Measurements from ENCODE around the gene SLC35B2. TPM values are rescaled to one million over a fixed set of nuclear protein-coding genes. Genes with fewer than 3 reads are reported as not detected.

SLC35B2 gene
- total RNA-seq, 4 donors from 2014 or later, result 26.2 to 38.5 (median 30.9) TPM

DNA sequence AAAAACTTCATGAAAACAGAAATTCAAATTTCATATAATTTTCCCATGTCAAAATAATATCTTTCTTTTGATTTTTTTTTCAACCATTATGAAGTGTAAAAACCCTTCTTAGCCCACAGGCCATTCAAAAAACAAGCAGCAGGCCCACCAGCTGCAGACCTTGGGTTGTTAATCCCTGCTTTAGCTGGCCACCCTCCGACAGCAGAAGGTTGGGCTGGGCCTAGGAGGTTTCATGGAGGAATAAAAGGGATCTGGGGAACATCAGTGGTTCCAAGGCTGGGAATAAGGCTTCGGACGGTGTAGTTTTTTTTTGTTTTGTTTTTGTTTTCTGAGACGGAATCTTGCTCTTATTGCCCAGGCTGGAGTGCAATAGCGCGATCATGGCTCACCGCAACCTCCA lies 14.0 kb downstream of the SLC35B2 start:
- Histone ChIP-seq H3K4me1 (peaks cover 15% of the 10 kb centered on the region), H3K27me3 (no peaks in the 10 kb centered on the region), H3K27ac (no peak overlapping the region), H3K4me3 (no peak overlapping the region), H3K9me3 (no peaks in the 10 kb centered on the region), H3K36me3 (no peaks in the 10 kb centered on the region)
- TF ChIP-seq POLR2AphosphoS5 (IDR thresholded peaks at IDR 0.05), result no peak
- TF ChIP-seq, protein P1, sequence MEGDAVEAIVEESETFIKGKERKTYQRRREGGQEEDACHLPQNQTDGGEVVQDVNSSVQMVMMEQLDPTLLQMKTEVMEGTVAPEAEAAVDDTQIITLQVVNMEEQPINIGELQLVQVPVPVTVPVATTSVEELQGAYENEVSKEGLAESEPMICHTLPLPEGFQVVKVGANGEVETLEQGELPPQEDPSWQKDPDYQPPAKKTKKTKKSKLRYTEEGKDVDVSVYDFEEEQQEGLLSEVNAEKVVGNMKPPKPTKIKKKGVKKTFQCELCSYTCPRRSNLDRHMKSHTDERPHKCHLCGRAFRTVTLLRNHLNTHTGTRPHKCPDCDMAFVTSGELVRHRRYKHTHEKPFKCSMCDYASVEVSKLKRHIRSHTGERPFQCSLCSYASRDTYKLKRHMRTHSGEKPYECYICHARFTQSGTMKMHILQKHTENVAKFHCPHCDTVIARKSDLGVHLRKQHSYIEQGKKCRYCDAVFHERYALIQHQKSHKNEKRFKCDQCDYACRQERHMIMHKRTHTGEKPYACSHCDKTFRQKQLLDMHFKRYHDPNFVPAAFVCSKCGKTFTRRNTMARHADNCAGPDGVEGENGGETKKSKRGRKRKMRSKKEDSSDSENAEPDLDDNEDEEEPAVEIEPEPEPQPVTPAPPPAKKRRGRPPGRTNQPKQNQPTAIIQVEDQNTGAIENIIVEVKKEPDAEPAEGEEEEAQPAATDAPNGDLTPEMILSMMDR (IDR thresholded peaks at IDR 0.05), result no peak
- no peak for TF ChIP-seq POLR2A (IDR thresholded peaks at IDR 0.05)
- TF ChIP-seq EP300 (IDR thresholded peaks at IDR 0.05), result no peak
- no peak for DNase-seq (ENCODE audit: low spot score in 2 of 2)
- WGBS, result 92% methylated on average over 7 of the region's 7 CpGs

DNA sequence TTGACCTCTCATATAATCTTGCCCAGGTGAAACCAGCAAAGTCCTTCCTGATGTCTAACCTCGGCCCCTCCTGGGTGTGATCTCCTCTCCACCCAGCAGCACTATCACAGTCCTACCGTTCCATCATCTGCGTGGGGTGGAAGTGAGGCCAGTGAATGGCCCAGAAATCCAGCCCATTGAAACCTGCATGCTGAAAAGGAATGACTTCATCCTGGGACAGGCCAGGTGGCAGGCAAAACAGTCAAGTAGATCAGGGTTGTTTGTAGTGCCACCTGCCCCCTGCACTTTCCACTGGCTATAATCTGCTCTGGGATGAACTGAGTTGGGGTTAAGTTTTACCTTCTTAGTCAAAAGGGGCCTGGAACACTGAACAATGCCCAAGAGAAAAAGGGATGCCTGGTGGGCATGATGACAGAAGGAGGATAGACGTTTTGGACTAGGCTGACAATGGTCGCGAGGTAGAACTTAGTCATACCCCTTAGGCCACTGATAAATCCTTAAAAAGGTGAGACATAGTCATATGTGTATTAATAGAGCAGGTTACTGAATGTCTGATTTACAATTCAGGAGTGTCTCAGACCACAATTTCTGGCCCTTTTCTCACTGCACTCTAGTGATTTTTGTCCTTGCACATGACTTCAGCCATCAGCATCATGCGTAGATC lies 18.5 kb downstream of the SLC35B2 start:
- Histone ChIP-seq H3K4me1 (peaks cover 44% of the 10 kb centered on the region), H3K36me3 (no peaks in the 10 kb centered on the region), H3K9me3 (no peaks in the 10 kb centered on the region), H3K27me3 (no peaks in the 10 kb centered on the region), H3K4me3 (no peak overlapping the region), H3K27ac (no peak overlapping the region)
- 77% methylated on average over 6 of the region's 7 CpGs for WGBS
- no peak for DNase-seq (ENCODE audit: low spot score in 2 of 2)
- TF ChIP-seq EP300 (IDR thresholded peaks at IDR 0.05) (no peak), POLR2AphosphoS5 (IDR thresholded peaks at IDR 0.05) (no peak), POLR2A (IDR thresholded peaks at IDR 0.05) (no peak)
- TF ChIP-seq, protein P1 (IDR thresholded peaks at IDR 0.05), result no peak

DNA sequence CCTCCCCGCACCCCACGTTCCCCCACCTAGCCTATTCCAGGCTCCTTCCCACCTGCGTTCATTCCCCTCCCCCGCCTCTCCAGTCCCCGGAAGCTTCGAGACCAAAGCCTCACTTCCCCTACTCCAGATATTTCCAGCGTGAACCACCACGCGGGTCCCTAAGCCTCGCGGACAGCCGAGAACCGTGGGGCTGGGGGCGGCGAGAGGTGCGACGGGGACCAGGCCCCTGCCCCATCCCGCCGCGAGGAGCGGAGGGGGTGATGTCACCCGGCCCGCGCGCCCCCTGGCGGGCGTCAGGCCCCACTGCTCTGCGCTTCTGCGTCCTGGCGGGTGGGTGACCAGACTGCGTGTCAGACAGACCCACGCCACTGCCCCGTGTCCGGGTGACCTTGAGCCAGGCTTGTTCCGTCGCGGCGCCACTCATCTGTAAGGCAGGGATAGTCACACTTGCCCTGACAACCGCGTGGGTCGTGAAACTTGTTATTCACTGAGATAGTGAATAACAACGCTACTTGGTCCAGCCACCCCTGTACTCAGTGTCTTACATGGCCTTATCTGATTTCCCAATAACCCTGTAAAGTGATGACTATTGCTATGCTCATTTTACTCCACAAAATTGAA lies 19.4 kb downstream of the SLC35B2 start:
- peak overlapping the region; percentile 60 for H3K4me3 ChIP-seq
- peak in 1 of 2 donors; percentile 89 for DNase-seq (ENCODE audit: low spot score in 2 of 2)
- TF ChIP-seq EP300 (IDR thresholded peaks at IDR 0.05) (peak; percentile 12), POLR2A (IDR thresholded peaks at IDR 0.05) (peak in 1 of 2 donors; percentile 57), POLR2AphosphoS5 (IDR thresholded peaks at IDR 0.05) (peak; percentile 17 to 84 (median 24))
- TF ChIP-seq, protein P1 (IDR thresholded peaks at IDR 0.05), result peak; percentile 97
- H3K27me3 ChIP-seq, result no peaks in the 10 kb centered on the region
- H3K36me3 ChIP-seq, result peaks cover 2% of the 10 kb centered on the region
- WGBS, result 1% methylated on average over 32 of the region's 42 CpGs
- H3K9me3 ChIP-seq, result no peaks in the 10 kb centered on the region
- H3K27ac ChIP-seq, result peak overlapping the region; percentile 91
- peaks cover 50% of the 10 kb centered on the region for H3K4me1 ChIP-seq

- Histone ChIP-seq H3K36me3 (peaks cover 10% of the 10 kb centered on the region), H3K9me3 (no peaks in the 10 kb centered on the region), H3K27me3 (no peaks in the 10 kb centered on the region), H3K4me3 (peak overlapping the region; percentile 60), H3K4me1 (peaks cover 54% of the 10 kb centered on the region), H3K27ac (peak overlapping the region; percentile 91)
- 41% methylated on average over 14 of the region's 22 CpGs for WGBS
- peak; percentile 94 to 95 for DNase-seq (ENCODE audit: low spot score in 2 of 2)
- TF ChIP-seq POLR2A (IDR thresholded peaks at IDR 0.05) (no peak), POLR2AphosphoS5 (IDR thresholded peaks at IDR 0.05) (no peak), EP300 (IDR thresholded peaks at IDR 0.05) (no peak)
- TF ChIP-seq, protein P1 (IDR thresholded peaks at IDR 0.05), result no peak
These were observed 20.1 kb downstream of the SLC35B2 start for GRCh38 chr6:44237021-44237812.
